Omental fat pad (tissue), 4 donors: ENCODE results near the gene ESPN. TPM values are rescaled to one million over a fixed set of nuclear protein-coding genes. Genes with fewer than 3 reads are reported as not detected.

Source experiments
- ATAC-seq: fragments of 150-250 bp; one replicate; pipeline ENCODE4 v1.9.1; 2016; ENCODE audit warnings: mild to moderate bottlenecking, moderate library complexity; ENCODE audit not compliant: low FRiP score
- DNase-seq: peaks from one replicate; pipeline ENCODE4 v3.0.0-alpha.2; 2019; ENCODE audit warnings: low spot score
- CTCF ChIP-seq, 3 donors: fragments of 450-650 bp; IDR thresholded peaks; one replicate each; pipeline ENCODE4 v1.5.1; 2016 to 2017; ENCODE audit warnings: antibody characterized with exemption in 3 of 3, mild to moderate bottlenecking in 3 of 3, moderate library complexity in 2 of 3
- total RNA-seq, 4 donors: library from RNA; depleted of rRNA; stranded (reverse); fragments of >200 nt; gene quantifications; one replicate each; pipeline ENCODE4 v1.1.0, GENCODE V29; 2016

The ESPN gene
- total RNA-seq, 4 donors from 2014 or later: 0.12 TPM; not detected in 3

DNA sequence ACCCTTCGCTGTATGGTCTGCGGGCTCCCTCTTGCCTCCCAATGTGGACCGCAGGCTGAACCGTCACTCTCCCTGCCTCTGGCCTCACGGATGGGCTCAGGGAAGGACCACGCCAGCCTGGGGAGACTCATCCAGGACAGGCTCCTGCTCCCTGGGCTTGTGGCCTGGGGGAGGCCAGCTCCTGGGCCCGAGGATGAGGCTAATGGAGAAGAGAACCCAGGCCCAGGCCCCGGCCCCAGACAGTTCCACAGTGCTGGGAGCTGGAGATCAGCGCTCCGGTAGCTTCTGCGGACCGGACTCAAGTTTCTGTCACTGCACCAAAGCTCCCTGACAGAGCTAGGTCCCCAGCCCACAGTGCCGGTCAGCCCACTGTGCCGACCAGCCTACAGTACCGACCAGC lies 80.3 kb downstream of the ESPN start:
- ATAC-seq (no peak), DNase-seq (no peak)
- TF ChIP-seq CTCF (IDR thresholded peaks at IDR 0.05): no peak

GRCh38 chr1:6505367-6506209 lies 81.0 kb downstream of the ESPN start:
- TF ChIP-seq CTCF (IDR thresholded peaks at IDR 0.05): no peak
- ATAC-seq (no peak), DNase-seq (no peak)

DNA sequence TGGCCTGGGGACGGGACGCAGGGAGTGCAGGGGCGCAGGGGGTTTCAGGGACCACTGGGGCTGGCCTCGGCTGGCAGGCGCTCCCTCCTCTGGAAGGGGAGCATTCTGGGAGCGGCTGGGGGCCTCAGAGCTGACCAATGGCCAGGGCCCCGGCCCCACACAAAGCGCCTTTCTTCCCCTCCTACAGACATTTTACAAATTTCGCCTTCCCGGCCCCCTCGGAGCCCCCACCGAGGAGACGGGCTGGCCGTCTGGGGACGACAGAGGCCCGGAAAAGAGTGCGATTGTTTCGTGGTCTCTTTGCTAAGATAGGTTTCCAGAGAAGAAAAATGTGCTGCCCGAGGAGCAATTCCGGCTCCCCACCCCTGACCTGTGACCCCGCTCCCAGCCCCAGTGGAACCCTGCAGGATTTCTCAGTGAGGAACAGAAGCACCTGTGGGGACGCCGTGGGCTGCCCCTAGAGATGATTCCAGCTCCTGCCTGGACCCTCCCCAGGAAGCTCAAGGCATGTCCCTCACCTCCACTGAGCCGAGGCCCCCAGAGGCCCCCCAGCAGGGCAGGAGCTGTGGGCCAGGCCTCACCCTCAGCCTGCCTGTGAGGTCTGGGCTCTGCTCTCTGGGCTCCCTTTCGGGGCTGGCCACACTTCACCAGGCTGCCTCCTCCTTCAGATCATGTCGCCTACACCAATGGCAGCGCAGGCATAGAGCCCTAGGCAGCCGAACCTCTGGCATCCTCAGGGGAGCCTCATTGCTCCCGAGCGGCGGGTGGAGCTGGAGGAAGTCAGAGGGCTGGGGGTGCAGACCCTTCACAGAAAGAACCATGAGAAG lies 81.8 kb downstream of the ESPN start:
- no peak for TF ChIP-seq CTCF (IDR thresholded peaks at IDR 0.05)
- DNase-seq (no peak), ATAC-seq (no peak)

DNA sequence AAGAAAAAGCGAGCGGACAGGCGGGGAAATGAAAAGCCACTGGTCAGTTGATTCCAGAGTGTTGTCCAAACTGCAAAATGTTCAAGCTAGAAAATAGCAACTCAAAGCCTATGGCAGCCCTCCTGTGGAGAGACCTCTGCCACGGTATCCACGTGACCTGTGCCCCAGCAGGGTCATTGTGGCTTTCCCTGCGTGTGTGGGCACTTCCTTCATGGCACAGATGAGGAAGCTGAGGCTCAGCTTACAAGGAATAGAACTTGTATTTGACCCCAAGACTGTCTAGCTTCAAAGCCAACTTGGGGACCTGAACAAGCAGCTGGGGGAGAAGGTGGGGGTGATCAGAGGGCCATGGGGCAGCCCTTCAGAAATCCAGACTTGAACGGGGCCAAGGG lies 82.5 kb downstream of the ESPN start:
- DNase-seq (no peak), ATAC-seq (no peak)
- no peak for TF ChIP-seq CTCF (IDR thresholded peaks at IDR 0.05)

DNA sequence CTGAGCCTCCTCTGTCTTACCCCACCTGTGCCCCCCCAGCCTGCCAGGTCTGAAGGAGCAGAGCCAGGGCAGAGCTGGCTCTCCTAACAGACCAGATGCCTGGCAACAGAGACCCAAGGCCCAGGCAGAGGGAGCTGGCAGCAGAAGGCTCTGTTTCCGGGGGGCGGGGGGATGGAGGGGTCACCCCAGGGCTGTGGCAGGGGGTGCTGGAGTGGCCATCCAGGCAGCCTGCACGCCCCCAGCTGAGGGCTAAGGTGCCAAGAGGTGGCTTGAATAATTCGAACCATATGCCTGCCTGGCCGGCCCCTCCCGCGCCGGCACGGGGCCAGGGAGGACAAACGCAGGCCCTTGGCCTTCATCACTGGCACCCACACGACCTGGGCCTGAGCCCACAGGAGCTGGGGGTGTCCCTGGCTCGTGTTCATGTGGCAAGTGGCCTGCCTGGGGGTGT lies 82.9 kb downstream of the ESPN start:
- ATAC-seq (no peak), DNase-seq (no peak)
- TF ChIP-seq CTCF (IDR thresholded peaks at IDR 0.05): no peak

DNA sequence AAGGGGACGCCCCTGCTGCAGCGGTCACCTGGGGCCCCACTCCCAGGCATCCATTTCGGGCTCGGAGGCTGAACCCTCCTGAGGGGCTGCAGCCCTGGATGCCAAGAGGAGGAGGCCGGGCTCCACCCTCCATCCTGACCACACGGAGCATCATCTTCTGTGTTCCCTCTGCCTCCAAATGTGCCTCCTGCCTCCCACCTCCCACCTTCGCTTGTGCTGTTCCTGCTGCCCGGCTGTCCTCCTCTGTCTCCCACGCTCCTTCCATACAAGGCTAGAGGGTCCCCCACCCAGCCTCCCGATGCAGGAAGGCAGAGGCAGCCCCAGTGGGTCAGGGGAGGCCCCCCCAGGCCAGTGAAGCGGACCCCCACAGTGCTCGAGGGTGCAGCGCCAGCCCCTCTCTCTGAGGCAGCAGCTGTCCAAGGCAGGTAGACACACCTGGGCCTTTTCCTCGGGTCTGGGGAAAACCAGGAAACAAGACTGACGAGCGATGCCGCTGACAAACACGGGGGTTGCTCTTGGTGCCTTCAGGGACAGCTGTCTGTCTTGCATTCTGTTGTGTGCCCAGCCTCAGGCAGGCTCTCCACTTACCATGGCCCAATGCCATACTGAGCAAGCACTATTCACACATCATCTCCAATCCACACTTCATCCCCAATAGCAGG lies 83.7 kb downstream of the ESPN start:
- no peak for TF ChIP-seq CTCF (IDR thresholded peaks at IDR 0.05)
- DNase-seq (no peak), ATAC-seq (no peak)
